Measurements from ENCODE around the gene MDM2. TPM values are rescaled to one million over a fixed set of nuclear protein-coding genes. Genes with fewer than 3 reads are reported as not detected.

The MDM2 gene
- total RNA-seq, 1 donor from 2014 or later, result 160 TPM

- no peaks in the 10 kb centered on the region for H3K36me3 Mint-ChIP-seq (ENCODE audit: low read depth)
- TF ChIP-seq, protein P1, sequence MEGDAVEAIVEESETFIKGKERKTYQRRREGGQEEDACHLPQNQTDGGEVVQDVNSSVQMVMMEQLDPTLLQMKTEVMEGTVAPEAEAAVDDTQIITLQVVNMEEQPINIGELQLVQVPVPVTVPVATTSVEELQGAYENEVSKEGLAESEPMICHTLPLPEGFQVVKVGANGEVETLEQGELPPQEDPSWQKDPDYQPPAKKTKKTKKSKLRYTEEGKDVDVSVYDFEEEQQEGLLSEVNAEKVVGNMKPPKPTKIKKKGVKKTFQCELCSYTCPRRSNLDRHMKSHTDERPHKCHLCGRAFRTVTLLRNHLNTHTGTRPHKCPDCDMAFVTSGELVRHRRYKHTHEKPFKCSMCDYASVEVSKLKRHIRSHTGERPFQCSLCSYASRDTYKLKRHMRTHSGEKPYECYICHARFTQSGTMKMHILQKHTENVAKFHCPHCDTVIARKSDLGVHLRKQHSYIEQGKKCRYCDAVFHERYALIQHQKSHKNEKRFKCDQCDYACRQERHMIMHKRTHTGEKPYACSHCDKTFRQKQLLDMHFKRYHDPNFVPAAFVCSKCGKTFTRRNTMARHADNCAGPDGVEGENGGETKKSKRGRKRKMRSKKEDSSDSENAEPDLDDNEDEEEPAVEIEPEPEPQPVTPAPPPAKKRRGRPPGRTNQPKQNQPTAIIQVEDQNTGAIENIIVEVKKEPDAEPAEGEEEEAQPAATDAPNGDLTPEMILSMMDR (IDR thresholded peaks at IDR 0.05), result peak; percentile 72
- no peaks in the 10 kb centered on the region for H3K9me3 Mint-ChIP-seq (ENCODE audit: low read depth)
- H3K27me3 Mint-ChIP-seq (ENCODE audit: low read depth), result peaks cover 10% of the 10 kb centered on the region
- no peak for DNase-seq (ENCODE audit: low spot score)
- no peak overlapping the region for H3K4me3 Mint-ChIP-seq (ENCODE audit: unreplicated experiment)
- H3K27ac Mint-ChIP-seq (ENCODE audit: unreplicated experiment), result no peak overlapping the region
- H3K4me1 Mint-ChIP-seq (ENCODE audit: low read depth), result no peaks in the 10 kb centered on the region
These were observed 63.9 kb downstream of the MDM2 start for GRCh38 chr12:68871921-68872320.

DNA sequence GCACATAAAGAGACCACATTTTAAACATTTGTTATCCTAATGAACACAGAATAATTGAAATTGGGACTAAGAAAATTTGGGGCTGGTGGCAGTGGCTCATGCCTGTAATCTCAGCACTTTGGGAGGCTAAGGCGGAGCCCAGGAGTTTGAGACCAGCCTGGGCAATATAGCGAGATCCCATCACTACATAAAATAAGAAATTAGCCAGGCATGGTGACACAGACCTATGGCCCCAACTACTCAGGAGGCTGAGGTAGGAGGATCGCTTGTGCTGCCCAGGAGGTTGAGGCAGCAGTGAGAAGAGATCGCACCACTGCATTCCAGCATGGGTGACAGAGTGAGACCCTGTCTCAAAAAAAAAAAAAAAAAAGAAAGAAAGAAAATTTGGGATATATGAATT, 65.3 kb downstream of the MDM2 start:
- Mint-ChIP-seq H3K4me1 (ENCODE audit: low read depth) (no peaks in the 10 kb centered on the region), H3K27me3 (ENCODE audit: low read depth) (peaks cover 10% of the 10 kb centered on the region), H3K9me3 (ENCODE audit: low read depth) (peaks cover under 1% of the 10 kb centered on the region), H3K36me3 (ENCODE audit: low read depth) (no peaks in the 10 kb centered on the region), H3K27ac (ENCODE audit: unreplicated experiment) (no peak overlapping the region), H3K4me3 (ENCODE audit: unreplicated experiment) (no peak overlapping the region)
- TF ChIP-seq, protein P1 (IDR thresholded peaks at IDR 0.05), result no peak
- no peak for DNase-seq (ENCODE audit: low spot score)

DNA sequence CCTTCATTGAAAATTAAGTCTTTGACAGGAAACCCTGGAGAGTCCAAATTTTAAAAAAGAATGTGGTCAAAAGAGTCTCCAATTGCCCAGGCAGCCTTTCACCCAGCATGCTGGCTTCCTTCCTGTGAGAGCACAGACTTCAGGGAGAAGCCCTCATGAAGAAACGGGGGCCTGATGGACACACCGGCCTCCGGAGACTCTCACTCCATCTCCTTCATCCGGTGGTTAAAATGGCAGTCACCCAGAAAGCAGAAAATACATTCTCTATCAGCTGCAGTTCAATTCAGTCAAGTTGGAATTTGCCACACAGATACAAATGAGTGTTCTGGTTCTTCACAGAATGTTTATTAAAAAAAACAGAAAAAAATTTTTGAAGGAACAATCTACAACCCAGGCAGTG, 68.5 kb downstream of the MDM2 start:
- H3K27me3 Mint-ChIP-seq (ENCODE audit: low read depth), result no peaks in the 10 kb centered on the region
- no peaks in the 10 kb centered on the region for H3K4me1 Mint-ChIP-seq (ENCODE audit: low read depth)
- H3K36me3 Mint-ChIP-seq (ENCODE audit: low read depth), result no peaks in the 10 kb centered on the region
- H3K9me3 Mint-ChIP-seq (ENCODE audit: low read depth), result peaks cover 4% of the 10 kb centered on the region
- H3K27ac Mint-ChIP-seq (ENCODE audit: unreplicated experiment), result no peak overlapping the region
- no peak for DNase-seq (ENCODE audit: low spot score)
- TF ChIP-seq, protein P1 (IDR thresholded peaks at IDR 0.05), result no peak
- no peak overlapping the region for H3K4me3 Mint-ChIP-seq (ENCODE audit: unreplicated experiment)

GRCh38 chr12:68877583-68877982, 69.6 kb downstream of the MDM2 start:
- H3K4me3 Mint-ChIP-seq (ENCODE audit: unreplicated experiment), result no peak overlapping the region
- no peak overlapping the region for H3K27ac Mint-ChIP-seq (ENCODE audit: unreplicated experiment)
- no peaks in the 10 kb centered on the region for H3K4me1 Mint-ChIP-seq (ENCODE audit: low read depth)

GRCh38 chr12:68878283-68878682, 70.3 kb downstream of the MDM2 start:
- H3K36me3 Mint-ChIP-seq (ENCODE audit: low read depth), result no peaks in the 10 kb centered on the region
- no peaks in the 10 kb centered on the region for H3K4me1 Mint-ChIP-seq (ENCODE audit: low read depth)
- TF ChIP-seq, protein P1 (IDR thresholded peaks at IDR 0.05), result no peak
- no peak for DNase-seq (ENCODE audit: low spot score)
- peaks cover 4% of the 10 kb centered on the region for H3K9me3 Mint-ChIP-seq (ENCODE audit: low read depth)
- H3K4me3 Mint-ChIP-seq (ENCODE audit: unreplicated experiment), result no peak overlapping the region
- H3K27me3 Mint-ChIP-seq (ENCODE audit: low read depth), result no peaks in the 10 kb centered on the region
- no peak overlapping the region for H3K27ac Mint-ChIP-seq (ENCODE audit: unreplicated experiment)

More at GRCh38 chr12:68877583-68877982, 69.6 kb downstream of the MDM2 start:
- no peak for DNase-seq (ENCODE audit: low spot score)
- Mint-ChIP-seq H3K36me3 (ENCODE audit: low read depth) (no peaks in the 10 kb centered on the region), H3K27me3 (ENCODE audit: low read depth) (no peaks in the 10 kb centered on the region), H3K9me3 (ENCODE audit: low read depth) (peaks cover 4% of the 10 kb centered on the region)
- TF ChIP-seq, protein P1 (IDR thresholded peaks at IDR 0.05), result no peak

Data from chondrocyte (in vitro differentiated cells).